ENCODE results near the gene CREM. TPM values are rescaled to one million over a fixed set of nuclear protein-coding genes. Genes with fewer than 3 reads are reported as not detected.

CREM gene
- total RNA-seq, 1 experiment from 2014 or later: 24.7 TPM

DNA sequence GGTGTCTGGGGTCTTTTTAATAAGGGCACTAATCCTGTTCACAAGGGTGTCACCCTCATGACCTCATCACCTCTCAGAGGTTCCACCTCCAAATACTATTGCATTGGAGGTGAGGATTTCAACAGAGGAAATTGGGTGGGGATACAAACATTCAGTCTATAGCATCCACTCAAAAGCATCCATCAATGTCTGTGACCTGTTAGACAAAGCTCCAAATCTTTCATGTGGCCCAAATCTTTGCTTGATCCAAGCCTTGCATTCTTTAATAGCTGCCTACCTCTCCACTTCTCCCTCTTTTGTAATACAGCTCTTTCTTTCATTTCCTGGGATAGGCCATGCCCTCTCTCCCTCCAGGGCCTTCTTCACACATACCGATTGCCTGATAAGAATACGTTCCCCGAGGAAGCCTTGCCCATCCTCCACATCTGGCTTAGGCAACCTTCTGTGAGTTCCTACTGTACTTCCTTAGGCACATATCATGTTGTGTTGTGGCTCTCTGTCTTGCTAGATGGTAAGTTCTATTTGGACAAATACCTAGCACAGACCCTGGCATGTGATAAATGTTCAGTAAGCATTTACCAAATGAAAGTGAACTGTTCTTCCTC lies 66.1 kb downstream of the CREM start:
- Mint-ChIP-seq H3K9me3 (ENCODE audit: unreplicated experiment) (no peaks in the 10 kb centered on the region), H3K27ac (ENCODE audit: unreplicated experiment) (no peak overlapping the region), H3K27me3 (ENCODE audit: insufficient read depth, unreplicated experiment) (no peaks in the 10 kb centered on the region), H3K4me3 (ENCODE audit: unreplicated experiment) (no peak overlapping the region), H3K36me3 (ENCODE audit: insufficient read depth, unreplicated experiment) (no peaks in the 10 kb centered on the region), H3K4me1 (ENCODE audit: low read depth, unreplicated experiment) (peaks cover 7% of the 10 kb centered on the region)
- CTCF ChIA-PET: no interaction called here
- Histone ChIP-seq H3K9me3 (no peaks in the 10 kb centered on the region), H3K36me3 (ENCODE audit: control insufficient read depth, insufficient read depth, low read length) (no peaks in the 10 kb centered on the region), H3K4me3 (ENCODE audit: low read depth, low read length) (no peak overlapping the region), H3K27me3 (replicated peaks; ENCODE audit: control insufficient read depth, insufficient read depth, low read length) (no peaks in the 10 kb centered on the region), H3K4me1 (peaks cover 4% of the 10 kb centered on the region; the same call in 1 of the 2 replicates)
- no peak for DNase-seq
- no TSS peak for BruUV-seq (replicated peaks)
- TF ChIP-seq, protein P1, sequence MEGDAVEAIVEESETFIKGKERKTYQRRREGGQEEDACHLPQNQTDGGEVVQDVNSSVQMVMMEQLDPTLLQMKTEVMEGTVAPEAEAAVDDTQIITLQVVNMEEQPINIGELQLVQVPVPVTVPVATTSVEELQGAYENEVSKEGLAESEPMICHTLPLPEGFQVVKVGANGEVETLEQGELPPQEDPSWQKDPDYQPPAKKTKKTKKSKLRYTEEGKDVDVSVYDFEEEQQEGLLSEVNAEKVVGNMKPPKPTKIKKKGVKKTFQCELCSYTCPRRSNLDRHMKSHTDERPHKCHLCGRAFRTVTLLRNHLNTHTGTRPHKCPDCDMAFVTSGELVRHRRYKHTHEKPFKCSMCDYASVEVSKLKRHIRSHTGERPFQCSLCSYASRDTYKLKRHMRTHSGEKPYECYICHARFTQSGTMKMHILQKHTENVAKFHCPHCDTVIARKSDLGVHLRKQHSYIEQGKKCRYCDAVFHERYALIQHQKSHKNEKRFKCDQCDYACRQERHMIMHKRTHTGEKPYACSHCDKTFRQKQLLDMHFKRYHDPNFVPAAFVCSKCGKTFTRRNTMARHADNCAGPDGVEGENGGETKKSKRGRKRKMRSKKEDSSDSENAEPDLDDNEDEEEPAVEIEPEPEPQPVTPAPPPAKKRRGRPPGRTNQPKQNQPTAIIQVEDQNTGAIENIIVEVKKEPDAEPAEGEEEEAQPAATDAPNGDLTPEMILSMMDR (IDR thresholded peaks at IDR 0.05; ENCODE audit: insufficient read depth in 1 of 2, low read depth in 1 of 2, low read length in 1 of 2, severe bottlenecking in 1 of 2, unreplicated experiment in 1 of 2): no peak
- intact Hi-C loops (cut with micrococcal nuclease; ENCODE audit: unreplicated experiment): no loop called here
- POLR2A ChIA-PET: no interaction called here

DNA sequence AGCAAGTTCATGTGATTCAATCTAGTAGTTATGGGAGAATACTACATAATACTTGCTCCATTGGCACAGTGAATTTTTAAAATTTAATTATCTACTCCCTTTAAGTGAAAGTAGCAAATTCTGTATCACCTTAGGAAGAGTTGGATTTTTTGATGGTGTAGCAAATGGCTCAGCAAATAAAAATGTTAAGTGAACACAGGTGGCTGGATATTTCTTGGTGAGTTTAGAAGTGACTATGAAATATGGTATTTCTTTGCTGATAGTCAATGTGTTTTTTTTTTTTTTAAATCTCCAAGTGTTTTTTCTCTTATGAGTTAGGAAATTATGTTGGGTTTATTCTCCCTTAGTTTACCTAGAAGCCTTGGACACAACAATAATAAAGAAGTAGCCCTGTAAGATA lies 67.8 kb downstream of the CREM start:
- DNase-seq: no peak

DNA sequence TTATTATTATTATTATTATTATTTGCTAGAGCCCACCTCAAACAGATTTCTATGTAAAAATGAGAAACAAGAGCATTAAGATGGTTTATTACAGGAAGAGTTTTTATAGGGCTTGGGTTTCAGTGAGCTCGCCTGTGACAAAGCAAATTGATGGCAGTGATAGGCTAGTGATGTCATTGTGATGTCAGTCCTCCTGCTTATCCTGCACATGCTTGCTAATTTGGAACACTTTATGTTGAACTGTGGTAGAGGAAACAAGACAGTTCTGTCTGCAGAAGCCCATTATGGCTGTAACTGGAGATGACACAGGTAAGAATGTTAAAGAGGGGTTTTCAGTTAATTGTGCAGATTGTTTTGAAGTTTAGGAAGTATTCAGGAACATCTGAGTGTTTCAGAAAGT lies 68.3 kb downstream of the CREM start:
- Histone ChIP-seq H3K36me3 (ENCODE audit: control insufficient read depth, insufficient read depth, low read length) (no peaks in the 10 kb centered on the region), H3K9me3 (no peaks in the 10 kb centered on the region), H3K27me3 (replicated peaks; ENCODE audit: control insufficient read depth, insufficient read depth, low read length) (no peaks in the 10 kb centered on the region), H3K4me3 (ENCODE audit: low read depth, low read length) (peak overlapping the region; percentile 37), H3K4me1 (peaks cover 4% of the 10 kb centered on the region; the same call in 1 of the 2 replicates)
- BruUV-seq (replicated peaks): no TSS peak
- ChIA-PET POLR2A (interaction anchor here (0.6 to 2.1 kb wide), 2 partner anchors 68 to 438 kb away, joined by 10 to 45 read pairs; partner anchors contain the start of gene CREM), CTCF (interaction anchor here (1.2 to 1.8 kb wide), 4 partner anchors 11 to 69 kb away, joined by 3 to 82 read pairs (median 6); partner anchors contain the start of gene CREM)
- Mint-ChIP-seq H3K4me1 (ENCODE audit: low read depth, unreplicated experiment) (peaks cover 7% of the 10 kb centered on the region), H3K36me3 (ENCODE audit: insufficient read depth, unreplicated experiment) (no peaks in the 10 kb centered on the region), H3K27ac (ENCODE audit: unreplicated experiment) (peak overlapping the region; percentile 77), H3K4me3 (ENCODE audit: unreplicated experiment) (peak overlapping the region; percentile 70), H3K9me3 (ENCODE audit: unreplicated experiment) (no peaks in the 10 kb centered on the region), H3K27me3 (ENCODE audit: insufficient read depth, unreplicated experiment) (no peaks in the 10 kb centered on the region)
- TF ChIP-seq, protein P1 (IDR thresholded peaks at IDR 0.05; ENCODE audit: insufficient read depth in 1 of 2, low read depth in 1 of 2, low read length in 1 of 2, severe bottlenecking in 1 of 2, unreplicated experiment in 1 of 2): no peak
- DNase-seq: peak in 1 of 2 experiments; percentile 35
- intact Hi-C loops (cut with micrococcal nuclease; ENCODE audit: unreplicated experiment): no loop called here

More for the DNA sequence above, 67.8 kb downstream of the CREM start:
- Mint-ChIP-seq H3K36me3 (ENCODE audit: insufficient read depth, unreplicated experiment) (no peaks in the 10 kb centered on the region), H3K27ac (ENCODE audit: unreplicated experiment) (peak overlapping the region; percentile 77), H3K4me3 (ENCODE audit: unreplicated experiment) (no peak overlapping the region), H3K9me3 (ENCODE audit: unreplicated experiment) (no peaks in the 10 kb centered on the region), H3K4me1 (ENCODE audit: low read depth, unreplicated experiment) (peaks cover 7% of the 10 kb centered on the region), H3K27me3 (ENCODE audit: insufficient read depth, unreplicated experiment) (no peaks in the 10 kb centered on the region)
- H3K4me1 ChIP-seq: peaks cover 4% of the 10 kb centered on the region; the same call in 1 of the 2 replicates
- ChIA-PET POLR2A (interaction anchor here (2.1 kb wide), 1 partner anchor 68 kb away, joined by 45 read pairs; the partner anchor contains the start of gene CREM), CTCF (no interaction called here)
- H3K27me3 ChIP-seq (replicated peaks; ENCODE audit: control insufficient read depth, insufficient read depth, low read length): no peaks in the 10 kb centered on the region
- intact Hi-C loops (cut with micrococcal nuclease; ENCODE audit: unreplicated experiment): no loop called here
- no peaks in the 10 kb centered on the region for H3K36me3 ChIP-seq (ENCODE audit: control insufficient read depth, insufficient read depth, low read length)
- TF ChIP-seq, protein P1 (IDR thresholded peaks at IDR 0.05; ENCODE audit: insufficient read depth in 1 of 2, low read depth in 1 of 2, low read length in 1 of 2, severe bottlenecking in 1 of 2, unreplicated experiment in 1 of 2): no peak
- H3K9me3 ChIP-seq: no peaks in the 10 kb centered on the region
- BruUV-seq (replicated peaks): no TSS peak
- no peak overlapping the region for H3K4me3 ChIP-seq (ENCODE audit: low read depth, low read length)

Data from Caco-2 (cell line).